GM18519 (cell line): Measurements from ENCODE around the gene GPX4.

Experiments
- ATAC-seq: cut with Tn5 transposase; IDR thresholded peaks from one replicate; pipeline ENCODE4 v1.9.1; 2021; ENCODE audit warnings: mild to moderate bottlenecking, moderate library complexity; ENCODE audit not compliant: unreplicated experiment, low FRiP score

Gene GPX4

DNA sequence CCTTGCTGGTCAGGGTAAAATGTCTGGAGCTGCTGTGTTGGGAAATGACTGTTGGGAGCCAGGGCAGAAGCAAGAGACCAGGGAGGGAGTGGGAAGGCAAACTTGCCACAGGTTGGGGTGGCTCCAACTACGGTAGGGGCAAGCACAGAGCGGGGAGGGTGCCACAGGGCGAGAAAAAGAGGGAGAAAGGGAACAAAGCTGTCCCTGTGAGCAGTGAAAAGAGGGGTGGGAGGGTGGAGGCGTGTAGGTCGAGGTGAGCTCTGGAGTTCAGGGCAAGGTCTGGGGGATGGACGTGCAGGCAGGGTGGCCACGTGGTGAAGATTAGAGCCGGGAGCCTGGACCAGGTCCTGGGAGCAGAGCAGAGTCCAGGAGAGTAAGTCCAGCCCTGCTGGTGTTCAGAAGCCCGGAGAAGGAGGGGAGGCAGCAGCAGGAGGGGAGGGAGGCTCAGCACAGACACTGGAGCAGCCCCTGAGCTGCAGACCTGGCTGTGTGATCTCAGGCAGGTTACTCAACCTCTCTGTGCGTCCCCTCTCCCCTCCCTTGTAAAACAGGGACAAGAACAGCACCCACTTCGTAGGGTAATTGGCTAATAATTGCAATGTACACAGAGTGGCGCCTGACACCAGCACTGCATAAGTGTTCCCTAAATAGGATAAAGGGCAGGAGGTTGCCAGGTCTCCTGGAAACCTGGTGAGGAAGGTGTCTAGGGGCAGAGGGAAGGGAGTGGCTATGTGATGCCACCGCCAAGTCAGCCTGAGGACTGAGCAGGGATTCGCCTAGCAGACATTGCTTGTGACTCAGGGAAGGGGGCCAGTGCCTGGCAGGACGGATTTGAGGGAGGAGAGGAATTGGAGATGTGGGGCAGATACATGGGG lies 5.4 kb upstream of the GPX4 start:
- ATAC-seq = no peak

DNA sequence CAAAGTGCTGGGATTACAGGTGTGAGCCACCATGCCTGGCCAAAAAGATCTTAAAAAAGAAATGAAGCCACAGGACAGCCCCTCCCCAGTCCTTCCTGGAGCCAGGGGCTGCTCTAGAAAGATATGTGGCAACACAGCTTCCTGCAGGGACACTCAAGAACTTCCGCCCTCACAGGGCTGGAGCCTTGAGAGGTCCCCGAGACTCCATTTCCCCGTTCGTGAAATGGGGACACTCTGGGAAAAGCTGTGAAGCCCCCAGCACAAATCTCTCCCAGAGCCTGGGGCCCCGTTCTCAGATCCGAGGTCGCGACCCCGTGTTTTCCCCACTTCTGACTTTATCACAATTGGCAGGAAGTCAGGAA lies 2.5 kb upstream of the GPX4 start:
- no peak for ATAC-seq

DNA sequence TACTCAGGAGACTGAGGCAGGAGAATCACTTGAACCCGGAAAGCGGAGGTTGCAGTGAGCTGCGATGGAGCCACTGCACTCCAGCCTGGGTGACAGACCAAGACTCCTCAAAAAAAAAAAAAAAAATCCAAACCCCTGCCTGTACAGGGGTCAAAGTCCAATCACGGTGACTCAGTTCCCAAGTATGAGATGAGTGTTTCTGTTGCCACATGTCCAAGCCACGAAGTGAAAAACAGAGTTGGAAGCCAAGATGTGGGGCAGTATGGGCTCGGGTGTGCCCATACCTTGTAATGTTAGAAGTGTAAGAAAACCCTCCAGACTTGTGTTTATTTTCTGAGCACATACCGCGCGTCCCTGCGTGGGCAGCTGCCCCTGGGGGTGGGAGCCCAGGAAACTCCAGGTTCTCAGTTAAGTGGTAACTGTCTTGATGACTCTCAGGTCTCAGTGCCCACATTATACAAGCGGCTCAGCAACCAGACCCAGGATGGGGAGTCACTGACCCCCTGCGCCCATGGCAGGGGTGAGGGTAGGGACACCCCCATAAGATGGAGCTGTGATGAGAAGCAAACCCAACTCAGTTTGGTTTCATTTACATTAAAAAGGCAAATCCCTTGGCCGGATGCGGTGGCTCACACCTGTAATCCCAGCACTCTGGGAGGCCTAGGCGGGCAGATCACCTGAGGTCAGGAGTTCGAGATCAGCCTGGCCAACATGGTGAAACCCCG lies 1.2 kb upstream of the GPX4 start:
- ATAC-seq = no peak

DNA sequence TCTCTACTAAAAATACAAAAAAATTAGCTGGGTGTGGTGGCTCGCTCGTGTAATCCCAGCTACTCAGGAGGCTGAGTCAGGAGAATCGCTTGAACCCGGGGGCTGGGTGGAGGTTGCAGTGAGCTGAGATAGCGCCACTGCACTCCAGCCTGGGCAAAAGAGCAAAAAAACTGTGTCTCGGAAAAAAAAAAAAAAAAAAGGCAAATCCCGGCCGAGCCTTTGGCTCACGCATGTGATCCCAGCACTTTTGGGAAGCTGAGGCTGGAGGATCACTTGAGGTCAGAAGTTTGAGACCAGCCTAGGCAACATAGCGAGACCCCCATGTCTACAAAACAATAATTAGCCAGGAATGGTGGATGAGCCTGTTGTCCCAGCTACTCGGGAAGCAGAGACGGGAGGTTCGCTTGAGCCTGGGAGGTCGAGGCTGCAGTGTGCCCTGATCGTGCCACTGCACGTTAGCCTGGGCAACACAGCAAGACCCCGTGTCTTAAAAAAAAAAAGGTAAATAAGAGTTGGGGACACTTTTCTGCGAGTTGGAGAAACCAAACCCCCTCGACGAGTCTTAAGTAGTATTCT lies 574 bp upstream of the GPX4 start:
- ATAC-seq = no peak

DNA sequence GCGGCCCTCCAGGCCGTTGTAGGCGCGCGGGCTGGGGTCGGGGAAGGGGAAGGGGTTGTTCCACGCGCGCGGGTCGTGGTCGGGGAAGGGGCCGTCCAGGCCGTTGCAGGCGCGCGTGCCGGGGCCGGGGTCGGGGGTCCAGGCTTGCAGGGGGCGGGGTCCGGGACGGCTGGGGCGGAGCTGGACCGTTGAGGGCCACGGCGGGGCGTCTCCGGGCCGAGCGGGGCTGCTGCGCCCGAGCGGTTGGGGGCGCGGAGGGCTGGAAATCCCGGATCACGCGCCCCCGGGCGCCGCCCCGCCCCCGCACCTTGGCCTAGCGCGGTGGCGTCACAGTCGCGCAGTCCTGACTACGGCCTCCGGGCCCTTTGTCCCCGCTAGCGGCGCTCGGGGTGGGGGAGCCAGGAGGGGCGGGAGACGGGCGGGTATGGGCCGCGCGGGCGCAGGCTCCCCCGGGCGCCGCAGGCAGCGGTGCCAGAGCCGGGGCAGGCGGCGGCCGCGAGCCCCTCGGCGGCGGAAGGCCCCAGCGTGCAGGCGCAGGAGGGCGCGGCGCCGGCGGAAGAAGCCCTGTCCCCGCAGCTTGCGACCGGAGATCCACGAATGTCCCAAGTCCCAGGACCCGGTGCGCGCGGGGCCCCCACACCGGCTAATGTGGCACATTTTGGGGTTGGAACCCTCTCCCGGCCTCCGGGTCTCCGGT lies 665 bp downstream of the GPX4 start:
- ATAC-seq = no peak

DNA sequence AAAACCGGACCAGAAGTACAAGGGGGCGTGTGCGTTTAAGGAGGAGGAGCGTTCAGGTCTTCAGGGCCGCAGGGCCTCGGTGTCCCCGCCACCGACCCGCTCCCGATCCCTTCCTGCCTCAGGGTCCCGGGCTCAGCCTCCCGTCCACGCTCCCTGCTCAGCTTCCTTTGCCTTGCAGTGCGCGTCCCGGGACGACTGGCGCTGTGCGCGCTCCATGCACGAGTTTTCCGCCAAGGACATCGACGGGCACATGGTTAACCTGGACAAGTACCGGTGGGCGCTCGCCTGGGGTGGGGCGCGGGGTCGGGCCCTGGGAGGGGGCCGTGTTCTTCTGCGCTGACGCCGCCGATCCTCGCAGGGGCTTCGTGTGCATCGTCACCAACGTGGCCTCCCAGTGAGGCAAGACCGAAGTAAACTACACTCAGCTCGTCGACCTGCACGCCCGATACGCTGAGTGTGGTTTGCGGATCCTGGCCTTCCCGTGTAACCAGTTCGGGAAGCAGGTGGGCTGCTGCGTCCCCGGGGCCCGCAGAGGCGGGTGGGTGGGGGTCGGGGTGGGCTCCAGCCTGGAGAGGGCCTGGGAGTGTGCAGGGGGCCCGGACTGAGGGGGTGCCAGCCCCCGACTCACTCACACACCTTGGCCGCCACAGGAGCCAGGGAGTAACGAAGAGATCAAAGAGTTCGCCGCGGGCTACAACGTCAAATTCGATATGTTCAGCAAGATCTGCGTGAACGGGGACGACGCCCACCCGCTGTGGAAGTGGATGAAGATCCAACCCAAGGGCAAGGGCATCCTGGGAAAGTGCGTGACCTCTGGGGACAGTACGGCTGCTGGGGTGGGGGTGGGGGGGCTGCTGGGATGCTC lies 1.4 kb downstream of the GPX4 start:
- ATAC-seq = no peak

DNA sequence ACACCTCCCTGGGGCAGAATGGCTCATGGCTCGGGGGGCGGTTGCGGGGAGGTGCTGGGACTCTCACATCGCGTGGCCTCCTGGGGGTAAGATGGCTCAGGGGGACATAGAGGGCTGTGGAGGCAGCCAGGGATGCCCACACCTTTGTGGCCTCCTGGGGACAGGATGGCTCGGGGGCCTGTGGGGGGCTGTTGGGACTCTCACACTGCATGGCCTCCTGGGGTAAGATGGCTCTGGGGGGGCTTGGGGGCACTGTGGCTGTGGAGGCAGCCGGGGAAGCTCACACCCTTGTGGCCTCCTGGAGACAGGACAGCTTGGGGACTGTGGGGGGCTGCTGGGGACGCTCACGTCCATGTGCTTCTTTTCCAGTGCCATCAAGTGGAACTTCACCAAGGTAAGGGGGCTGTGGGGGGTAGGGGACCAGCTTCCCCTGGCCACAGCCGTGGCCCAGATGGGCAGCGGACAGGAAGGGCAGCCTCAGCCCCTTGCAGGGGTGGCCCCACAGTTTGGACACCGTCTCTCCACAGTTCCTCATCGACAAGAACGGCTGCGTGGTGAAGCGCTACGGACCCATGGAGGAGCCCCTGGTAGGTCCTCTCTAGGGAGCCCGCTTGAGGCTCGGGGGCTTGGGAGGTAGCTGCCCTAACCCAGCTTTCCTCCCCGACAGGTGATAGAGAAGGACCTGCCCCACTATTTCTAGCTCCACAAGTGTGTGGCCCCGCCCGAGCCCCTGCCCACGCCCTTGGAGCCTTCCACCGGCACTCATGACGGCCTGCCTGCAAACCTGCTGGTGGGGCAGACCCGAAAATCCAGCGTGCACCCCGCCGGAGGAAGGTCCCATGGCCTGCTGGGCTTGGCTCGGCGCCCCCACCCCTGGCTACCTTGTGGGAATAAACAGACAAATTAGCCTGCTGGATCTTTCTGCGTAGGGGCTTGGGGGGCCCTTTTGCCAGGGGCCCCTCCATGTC lies 2.4 kb downstream of the GPX4 start:
- no peak for ATAC-seq

DNA sequence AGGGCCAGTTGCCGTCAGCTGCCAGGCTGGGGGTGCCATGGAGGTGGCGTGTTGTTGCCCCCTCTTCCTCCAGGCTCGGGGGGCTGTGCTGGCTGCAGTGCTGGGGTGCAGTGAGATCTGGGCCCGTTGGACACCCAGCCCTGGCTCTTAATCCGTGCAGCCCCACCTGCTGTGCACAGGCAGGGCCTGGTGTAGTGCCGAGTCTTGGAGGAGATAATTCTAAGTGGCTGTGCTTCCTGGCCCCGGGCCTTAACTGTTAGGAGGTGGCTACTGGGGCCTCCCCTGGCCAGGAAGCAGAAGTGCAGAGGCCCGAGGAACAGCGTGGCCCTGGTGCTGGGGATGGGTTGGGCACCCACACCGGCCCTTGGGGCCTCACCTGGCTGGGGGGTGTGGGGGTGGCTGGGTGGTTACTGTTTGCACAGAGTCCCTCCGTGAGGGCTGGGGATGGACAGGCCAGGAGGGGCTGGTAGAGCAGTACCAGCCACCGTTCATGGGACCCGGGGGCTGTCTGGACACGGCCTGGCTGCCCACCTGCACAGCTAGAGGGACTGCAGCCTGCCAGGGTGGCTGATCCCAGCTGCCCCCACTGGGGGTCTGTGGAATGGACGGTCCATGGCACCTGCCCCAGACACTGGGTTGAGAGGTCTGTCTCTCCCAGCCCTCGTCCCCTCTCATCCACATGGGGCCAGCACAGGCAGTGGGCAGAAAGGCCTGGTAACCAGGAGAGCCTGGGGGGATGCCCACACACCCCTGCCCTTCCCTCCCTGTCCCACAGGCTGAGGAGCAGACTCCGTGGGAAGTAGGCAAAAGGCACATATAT lies 3.3 kb downstream of the GPX4 start:
- ATAC-seq = no peak

DNA sequence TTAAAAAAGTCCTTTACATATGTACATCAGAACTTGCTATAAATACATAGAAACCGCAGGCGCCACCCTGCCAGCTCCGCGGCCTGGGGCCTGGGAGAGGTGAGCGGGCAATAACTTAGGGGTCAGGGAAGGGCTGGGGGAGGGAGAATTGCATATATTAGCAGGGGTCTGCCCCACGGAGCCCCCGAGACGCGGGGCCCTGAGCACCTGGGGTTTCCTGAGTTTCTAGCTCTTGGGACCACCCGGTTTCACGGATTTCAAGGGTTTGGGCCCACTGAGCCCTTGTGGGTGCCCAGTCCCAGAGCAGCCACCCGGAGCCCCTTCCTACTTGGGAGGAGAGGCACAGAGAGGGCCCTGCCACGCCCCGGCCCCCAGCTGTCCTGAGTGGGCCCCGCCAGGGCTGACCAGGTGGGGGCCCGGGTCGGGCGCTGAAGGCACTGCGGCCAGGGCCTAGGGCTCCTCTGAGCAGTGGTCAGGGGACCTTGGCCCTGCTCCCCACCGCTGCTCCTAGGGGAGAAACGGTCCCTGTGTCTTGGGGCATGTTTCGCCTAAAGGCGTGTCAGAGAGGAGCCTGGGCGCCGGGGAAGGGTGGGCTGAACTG lies 4.0 kb downstream of the GPX4 start:
- ATAC-seq = no peak

DNA sequence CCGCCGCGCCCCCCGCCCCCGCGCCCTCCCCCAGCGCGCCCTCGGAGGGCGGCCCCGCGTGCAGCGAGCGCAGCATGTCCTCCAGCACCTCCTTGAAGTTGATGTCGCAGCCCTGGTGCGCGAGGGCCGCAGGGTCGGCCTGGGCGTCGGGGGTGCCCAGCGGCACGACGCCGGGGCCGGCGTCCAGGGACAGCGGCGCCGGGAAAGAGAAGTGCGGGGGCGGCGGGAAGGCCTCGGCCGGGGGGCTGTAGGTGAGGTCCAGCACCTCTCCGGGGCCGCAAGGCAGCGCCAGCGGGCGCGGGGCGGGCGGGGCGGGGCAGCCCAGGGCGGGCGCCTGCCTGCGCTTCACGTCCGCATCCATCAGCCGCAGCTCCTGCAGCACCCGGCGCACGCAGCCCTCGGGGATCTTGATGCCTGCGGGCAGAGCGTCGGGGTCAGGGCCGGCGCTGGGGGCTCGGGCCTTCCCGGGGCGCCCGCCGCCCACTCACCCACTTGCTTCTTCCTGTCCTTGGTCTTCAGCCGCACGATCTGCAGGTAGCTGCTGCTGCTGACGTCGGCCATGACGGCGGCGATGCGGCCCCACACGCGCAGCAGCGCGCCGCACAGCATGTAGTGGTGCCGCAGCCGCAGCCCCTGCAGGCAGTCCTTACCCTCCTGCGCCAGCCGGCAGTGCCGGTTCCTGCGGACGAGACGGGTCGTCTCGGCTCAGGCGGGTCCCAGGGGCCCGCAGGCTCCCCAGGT lies 4.7 kb downstream of the GPX4 start:
- no peak for ATAC-seq

DNA sequence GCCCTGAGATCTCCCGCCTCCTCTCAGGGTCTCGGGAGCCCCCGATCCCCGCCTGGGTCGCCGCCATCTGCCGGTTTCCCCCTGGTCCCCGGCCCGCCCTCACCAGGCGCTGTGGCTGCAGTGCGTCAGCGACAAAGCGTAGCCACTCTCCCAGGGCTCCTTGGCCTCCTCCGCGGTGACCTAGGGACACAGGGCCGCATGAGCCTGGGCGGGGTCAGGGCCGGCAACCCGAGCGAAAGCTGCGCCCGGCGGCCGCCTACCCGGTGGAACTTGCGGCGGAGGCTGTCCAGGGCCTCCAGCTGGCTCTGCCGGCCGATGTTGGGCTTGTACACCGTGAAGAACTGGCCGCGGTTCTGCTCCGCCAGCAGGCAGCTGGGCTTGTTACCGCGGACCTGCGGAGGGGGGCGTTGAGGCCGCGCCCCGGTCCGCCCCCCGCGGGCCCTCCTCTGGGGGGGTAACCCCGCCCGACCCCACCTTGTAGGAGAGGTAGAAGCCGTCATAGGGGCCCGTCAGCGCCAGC lies 5.3 kb downstream of the GPX4 start:
- no peak for ATAC-seq

DNA sequence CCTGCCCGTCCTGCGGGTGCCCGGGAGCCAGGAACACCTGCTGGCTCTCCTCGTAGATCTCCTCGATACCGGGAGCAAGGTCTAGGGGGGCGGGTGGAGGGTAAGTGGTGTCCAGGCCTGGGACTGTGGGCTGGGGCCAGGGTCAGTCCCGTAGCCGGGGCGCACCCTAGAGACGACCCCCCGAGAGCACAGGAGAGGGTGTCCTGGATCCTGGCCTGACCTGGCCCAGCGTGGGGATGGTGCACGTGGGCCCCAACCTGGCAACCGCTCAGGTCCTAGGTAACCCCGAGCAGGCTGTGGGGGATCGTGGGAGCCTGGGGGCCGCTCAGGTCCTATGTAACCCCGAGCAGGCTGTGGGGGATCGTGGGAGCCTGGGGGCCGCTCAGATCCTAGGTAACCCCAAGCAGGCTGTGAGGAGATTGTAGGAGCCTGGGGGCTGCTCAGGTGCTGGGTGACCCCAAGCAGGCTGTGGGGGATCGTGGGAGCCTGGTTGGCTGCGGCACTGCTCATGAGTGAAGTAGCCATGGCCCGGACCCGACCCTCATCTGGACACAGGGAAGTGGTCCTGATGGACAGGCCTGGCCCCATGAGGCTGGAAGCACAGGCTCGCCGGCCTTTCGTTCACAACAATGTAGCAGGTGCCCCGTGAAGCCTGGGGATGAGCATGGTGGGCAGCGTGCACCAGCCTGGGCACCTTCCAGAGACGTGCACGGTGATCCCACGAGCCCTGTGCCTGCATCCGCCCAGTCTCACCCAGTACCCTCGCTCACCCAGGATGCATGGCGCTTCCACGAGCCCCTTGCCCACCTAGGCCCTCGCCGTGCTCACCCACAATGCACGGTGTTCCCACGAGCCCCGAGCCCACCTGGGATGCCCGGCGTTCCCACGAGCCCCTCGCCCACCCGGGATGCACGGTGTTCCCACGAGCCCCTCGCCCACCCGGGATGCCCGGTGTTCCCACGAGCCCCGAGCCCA lies 6.2 kb downstream of the GPX4 start:
- ATAC-seq = no peak

DNA sequence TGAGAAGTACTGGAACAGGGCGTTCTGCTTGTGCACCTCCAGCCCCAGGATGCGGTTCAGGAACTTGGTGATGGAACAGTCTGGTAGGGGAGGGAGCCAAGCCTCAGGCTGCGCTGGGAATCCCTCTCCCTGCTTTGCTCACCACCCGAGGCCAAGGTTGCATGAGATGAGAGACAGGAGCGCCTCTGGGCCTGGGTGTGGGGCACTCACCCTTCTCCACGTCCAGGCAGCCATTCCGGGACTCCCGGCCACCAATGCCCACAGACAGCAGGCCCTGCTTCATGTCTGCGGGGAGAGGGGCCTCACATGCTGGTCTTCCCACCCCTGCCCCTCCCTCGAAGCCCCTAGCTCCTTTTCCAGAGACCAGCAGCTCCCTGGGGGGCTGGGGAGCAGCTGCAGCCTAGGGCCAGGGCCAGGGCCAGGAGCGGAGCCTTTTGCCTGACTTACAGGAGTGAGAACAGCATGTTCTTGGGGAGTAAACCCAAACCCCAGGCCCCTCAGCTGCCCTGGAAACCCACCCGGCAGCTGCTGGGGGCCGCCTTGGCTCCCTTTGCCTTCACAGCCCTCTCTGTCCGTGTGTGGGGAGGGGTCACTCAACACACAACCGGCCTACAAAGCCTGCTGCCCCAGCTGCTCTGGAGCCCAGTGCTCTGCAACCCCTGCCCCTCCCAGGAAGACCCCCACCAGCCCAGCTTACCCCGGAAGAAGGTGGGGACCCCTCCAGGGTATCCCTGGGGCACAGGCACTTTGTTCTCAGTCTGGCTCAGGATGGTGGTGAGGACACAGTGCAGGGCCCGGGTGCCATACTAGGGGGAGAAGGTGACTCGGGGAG lies 7.2 kb downstream of the GPX4 start:
- no peak for ATAC-seq

DNA sequence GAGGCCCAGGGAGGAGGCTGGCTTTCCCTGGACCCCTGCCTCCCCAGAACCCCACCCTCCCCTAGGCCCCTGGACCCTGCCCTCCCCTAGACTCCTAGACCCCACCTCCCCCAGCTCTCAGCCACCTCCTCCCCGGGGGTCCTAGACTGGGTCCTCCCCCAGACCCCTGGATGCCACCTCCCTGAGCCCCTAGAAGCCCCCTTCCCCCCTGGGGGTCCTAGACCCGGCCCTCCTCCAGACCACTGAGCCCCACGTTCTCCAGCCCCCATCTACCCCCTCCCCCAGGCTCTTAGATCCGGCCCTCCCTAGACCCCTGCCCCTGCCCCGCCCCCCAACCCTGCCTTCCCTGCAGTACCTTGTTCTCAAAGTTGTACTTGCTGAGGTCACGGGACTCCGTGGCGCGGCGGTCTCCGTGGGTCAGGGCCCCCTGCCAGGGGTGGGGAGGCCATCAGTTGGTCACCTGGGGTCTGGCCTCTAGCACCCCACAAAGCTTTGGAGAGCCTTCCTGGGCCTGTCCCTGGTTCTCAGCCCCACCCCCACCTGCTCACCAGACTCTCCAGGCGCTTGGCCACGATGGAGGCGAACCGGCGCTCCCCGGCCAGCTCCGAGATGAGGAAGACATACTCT lies 8.0 kb downstream of the GPX4 start:
- ATAC-seq = no peak
